CD4-positive, alpha-beta T cell treated with Interleukin-15 for 1 hour (primary cell): ENCODE data around the gene UCK1.
"Not testable (repeated sequence)": the region's sequence is repeated elsewhere in the genome, so short reads cannot be mapped to it uniquely, and the experiment has no call there.

Experiments used
- DNase-seq: peaks from one replicate; pipeline ENCODE4 v3.0.0-alpha.2; 2020

UCK1 gene

GRCh38 chr9:131523086-131523388, 8.0 kb downstream of the UCK1 start:
- no peak for DNase-seq

GRCh38 chr9:131522257-131523085, 8.6 kb downstream of the UCK1 start:
- no peak for DNase-seq

- no peak for DNase-seq
Measured at GRCh38 chr9:131521822-131522221, 9.2 kb downstream of the UCK1 start.

- no peak for DNase-seq
Measured at GRCh38 chr9:131521203-131521602, 9.9 kb downstream of the UCK1 start.

- no peak for DNase-seq
Measured at GRCh38 chr9:131520503-131520902, 10.6 kb downstream of the UCK1 start.

- no peak for DNase-seq
Measured at GRCh38 chr9:131518553-131518952, 12.5 kb downstream of the UCK1 start.

- DNase-seq, result no peak
Measured at GRCh38 chr9:131517761-131518190, 13.3 kb downstream of the UCK1 start.

GRCh38 chr9:131516930-131517329, 14.1 kb downstream of the UCK1 start:
- DNase-seq, result no peak

- no peak for DNase-seq
Measured at GRCh38 chr9:131516100-131516499, 15.0 kb downstream of the UCK1 start.

- not testable (repeated sequence) for DNase-seq
Measured at GRCh38 chr9:131515559-131516031, 15.5 kb downstream of the UCK1 start.

- no peak for DNase-seq
Measured at GRCh38 chr9:131513177-131513576, 17.9 kb downstream of the UCK1 start.

GRCh38 chr9:131511880-131512279, 19.2 kb downstream of the UCK1 start:
- DNase-seq, result no peak

GRCh38 chr9:131511416-131511815, 19.6 kb downstream of the UCK1 start:
- DNase-seq, result no peak

- no peak for DNase-seq
Measured at GRCh38 chr9:131505012-131505411, 26.1 kb downstream of the UCK1 start.

- DNase-seq, result peak; percentile 46
Measured at GRCh38 chr9:131503626-131504465, 27.2 kb downstream of the UCK1 start.

GRCh38 chr9:131502781-131503625, 28.1 kb downstream of the UCK1 start, which contains the start of gene POMT1:
TSS of gene POMT1 (plus strand) at chr9:131502918. CDS start at chr9:131504219, 1,301 bp downstream.
- peak; percentile 91 for DNase-seq

- no peak for DNase-seq
Measured at GRCh38 chr9:131500939-131501541, 30.0 kb downstream of the UCK1 start.

GRCh38 chr9:131500377-131500776, 30.7 kb downstream of the UCK1 start:
- DNase-seq, result peak; percentile 66

- DNase-seq, result no peak
Measured at GRCh38 chr9:131499254-131499767, 31.8 kb downstream of the UCK1 start.

- DNase-seq, result no peak
Measured at GRCh38 chr9:131496844-131497405, 34.1 kb downstream of the UCK1 start.

- DNase-seq, result no peak
Measured at GRCh38 chr9:131495785-131496184, 35.3 kb downstream of the UCK1 start.
